G401.6 (cell line): ENCODE measurements around the gene AGO3.

Experiments
- FAIRE-seq: peaks from 2 replicates; lab custom pipeline; 2012; peaks lifted over from hg19 to GRCh38; lab: Jason Lieb, UNC

Gene AGO3

DNA sequence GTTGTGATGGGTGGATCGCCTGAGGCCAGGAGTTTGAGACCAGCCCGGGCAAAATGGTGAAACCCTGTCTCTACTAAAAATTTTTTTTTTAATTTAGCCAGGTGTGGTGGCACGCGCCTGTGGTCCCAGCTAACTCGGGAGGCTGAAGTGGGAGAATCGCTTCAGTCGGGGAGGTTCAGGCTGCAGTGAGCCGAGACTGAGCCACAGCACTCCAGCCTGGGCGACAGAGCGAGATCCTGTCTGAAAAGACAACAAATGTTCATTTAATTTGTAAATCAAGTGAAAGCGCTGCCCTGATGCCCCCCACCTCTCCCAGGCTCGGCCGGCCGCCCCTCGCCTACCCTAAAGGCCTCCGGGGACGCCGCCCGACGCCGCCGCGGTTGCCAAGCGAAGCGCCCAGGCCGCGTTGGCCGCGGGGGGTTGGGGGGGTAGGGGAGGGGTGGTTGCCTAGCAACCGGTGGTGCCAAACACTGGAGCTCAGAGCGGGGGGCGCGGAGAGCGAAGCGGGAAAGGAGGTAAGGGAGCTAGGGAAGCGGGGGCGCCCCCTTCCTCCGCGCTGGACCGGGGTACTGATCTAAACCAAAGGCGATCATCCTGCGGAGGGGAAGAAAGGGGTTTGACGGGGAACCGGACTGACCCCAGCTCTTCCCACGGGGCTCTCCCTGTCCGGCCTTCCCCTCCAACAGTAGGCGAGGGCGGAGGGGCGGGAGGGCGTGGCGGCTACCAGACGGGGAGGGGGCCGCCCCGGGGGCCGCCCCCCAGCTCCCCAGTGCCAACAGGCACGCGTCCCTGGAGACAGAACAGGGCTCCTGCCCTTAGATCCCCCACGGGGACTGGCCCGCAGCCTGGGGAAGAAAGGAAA lies 153.0 kb downstream of the AGO3 start, which contains the start of gene TEKT2:
TEKT2 (plus strand) TSS at position 460 of the 862 bp plus-strand sequence. CDS start 828 bp downstream, outside the sequence.
- no peak for FAIRE-seq

DNA sequence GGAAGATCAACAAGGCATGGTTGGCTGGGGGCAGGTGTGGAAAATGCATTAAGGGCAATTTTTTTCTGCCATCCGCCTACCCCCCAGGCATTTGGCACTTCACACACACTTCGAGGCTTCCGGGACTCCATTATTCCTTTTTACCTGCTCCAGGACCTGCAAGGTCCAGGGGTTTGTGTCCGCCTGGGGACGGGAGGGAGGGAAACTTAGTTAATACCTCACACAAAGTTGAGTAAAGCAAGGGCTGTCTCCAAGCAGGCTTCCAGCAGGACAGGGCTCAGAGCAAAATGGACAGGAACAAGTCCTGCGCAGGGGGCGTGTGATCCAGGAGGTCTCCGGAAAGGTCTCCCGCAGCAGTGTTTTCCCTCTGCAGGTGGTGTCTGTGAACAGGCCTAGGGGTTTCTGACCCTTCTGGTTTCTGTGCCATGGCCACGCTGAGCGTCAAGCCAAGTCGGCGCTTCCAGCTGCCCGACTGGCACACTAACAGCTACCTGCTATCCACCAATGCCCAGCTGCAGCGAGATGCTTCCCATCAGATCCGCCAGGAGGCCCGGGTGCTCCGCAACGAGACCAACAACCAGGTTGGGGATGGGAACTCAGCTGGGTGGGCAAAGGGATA lies 153.7 kb downstream of the AGO3 start:
- FAIRE-seq, result no peak

DNA sequence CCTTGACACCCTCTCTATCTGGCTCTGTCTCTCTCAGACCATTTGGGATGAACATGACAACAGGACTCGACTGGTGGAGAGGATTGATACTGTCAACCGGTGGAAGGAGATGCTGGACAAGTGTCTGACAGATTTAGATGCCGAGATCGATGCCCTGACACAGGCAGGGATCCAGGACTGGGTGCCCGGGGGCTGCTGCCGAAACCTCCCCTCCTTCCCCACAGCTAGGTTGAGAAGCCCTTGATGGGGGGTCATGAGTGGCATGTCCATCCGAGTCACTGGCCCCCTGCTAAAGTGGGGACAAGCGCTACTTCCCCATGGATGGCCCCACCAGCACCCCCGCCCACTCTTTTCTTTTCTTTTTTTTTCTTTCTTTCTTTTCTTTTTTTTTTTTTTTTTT lies 154.2 kb downstream of the AGO3 start:
- no peak for FAIRE-seq

DNA sequence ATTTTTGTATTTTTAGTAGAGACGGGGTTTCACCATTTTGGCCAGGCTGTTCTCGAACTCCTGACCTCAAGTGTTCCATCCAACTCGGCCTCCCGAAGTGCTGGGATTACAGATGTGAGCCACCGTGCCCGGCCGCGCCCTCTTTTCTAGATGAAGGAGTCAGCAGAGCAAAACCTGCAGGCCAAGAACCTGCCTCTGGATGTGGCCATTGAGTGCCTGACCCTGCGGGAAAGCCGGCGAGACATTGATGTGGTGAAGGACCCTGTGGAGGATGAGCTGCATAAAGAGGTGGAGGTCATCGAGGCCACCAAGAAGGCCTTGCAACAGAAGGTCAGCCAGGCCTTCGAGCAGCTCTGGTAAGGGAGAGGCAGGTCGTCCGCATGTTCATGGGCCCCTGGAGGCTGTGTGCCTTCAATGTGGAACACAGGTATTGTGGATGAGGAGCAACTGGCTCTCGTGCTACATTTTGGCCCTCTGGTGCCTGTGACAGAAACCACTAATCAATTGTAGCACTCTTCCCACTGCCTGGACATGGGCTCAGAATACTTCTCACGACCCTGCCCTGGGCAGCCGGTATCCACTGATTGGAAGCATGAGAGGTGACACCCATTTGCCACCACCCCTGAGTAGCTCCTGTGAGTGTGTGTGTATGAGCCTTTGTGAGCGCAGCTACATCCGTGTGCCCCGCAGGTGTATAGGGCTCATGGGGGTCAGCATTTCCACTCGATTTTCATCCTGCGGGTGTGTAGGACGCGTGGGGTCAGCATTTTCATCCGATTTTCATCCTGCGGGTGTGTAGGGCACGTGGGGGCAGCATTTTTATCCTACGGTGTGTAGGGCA lies 155.0 kb downstream of the AGO3 start:
- FAIRE-seq, result no peak

DNA sequence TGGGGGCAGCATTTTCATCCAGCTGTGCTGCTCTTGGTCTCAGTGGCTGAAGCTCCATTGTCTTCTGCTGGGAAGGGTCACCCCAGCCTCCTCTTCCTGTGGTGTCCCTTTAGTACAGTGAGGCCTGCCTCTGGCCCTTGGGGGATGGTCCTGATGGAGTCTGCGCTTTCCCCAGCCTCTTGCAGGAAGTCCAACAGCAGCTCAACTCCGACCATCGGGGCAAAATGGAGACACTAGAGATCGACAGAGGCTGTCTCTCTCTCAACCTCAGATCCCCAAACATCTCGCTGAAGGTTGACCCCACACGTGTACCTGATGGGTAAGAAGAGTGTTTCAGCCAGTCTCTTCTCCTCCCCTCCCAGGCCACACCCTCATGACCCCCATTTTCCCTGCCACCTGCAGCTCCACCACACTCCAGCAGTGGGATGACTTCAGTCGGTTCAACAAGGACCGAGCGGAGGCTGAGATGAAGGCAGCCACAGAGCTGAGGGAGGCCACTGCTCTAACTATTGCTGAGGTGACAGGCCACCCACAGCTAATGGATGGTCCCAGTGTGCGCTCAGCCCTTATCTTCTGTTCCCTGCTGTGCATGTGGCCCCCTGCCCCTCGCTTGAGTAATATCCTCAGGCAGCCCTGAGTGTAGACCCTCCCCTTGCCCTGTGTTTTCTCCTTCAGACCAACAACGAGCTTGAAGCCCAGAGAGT lies 155.8 kb downstream of the AGO3 start:
- no peak for FAIRE-seq

DNA sequence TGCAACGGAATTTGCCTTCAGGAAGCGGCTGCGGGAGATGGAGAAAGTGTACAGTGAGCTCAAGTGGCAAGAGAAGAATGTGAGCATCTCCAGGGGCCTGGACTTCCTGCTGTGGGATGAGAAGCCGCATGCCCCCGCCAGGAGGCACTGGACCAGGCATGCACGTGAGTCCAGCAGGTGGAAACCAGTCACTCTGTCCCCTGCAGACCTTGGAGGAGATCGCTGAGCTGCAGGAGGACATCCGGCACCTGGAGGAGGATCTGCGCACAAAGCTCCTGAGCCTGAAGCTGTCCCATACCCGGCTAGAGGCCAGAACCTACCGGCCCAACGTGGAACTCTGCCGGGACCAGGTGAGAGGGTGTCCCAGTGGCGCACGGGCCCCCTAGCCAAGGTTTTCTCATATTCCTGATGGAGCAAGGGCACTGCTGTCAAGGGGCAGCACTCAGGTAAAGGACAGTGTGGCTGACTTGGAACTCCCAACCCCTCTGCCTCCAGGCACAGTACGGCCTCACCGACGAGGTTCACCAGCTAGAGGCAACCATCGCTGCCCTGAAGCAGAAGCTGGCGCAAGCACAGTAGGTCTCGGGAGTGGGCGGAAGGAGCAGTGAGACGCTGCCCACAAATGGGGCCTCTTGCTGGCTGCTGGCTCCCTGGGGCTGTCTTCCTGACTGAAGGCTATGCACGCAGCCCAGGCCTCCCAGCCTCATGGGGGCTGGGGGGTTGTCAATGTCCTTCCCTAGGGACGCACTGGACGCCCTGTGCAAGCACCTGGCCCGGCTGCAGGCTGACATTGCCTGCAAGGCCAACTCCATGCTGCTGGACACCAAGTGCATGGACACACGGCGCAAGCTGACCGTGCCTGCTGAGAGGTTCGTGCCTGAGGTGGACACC lies 156.6 kb downstream of the AGO3 start:
- no peak for FAIRE-seq

DNA sequence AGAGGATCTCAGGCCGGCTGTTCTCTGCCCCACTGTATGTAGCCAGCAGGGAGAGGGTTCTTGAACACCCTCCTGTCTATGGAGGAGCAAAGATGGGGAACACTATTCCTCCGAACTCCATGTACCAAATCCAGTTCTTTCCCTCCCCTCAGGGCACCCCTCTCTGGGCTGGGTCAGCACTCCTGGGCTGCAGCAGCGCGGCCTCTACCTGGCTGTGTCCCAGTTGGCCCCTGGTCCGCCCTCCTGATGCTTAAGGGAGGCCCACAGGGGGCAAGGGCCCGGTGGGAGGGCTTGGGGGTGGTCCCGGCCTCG lies 157.3 kb downstream of the AGO3 start:
- no peak for FAIRE-seq

DNA sequence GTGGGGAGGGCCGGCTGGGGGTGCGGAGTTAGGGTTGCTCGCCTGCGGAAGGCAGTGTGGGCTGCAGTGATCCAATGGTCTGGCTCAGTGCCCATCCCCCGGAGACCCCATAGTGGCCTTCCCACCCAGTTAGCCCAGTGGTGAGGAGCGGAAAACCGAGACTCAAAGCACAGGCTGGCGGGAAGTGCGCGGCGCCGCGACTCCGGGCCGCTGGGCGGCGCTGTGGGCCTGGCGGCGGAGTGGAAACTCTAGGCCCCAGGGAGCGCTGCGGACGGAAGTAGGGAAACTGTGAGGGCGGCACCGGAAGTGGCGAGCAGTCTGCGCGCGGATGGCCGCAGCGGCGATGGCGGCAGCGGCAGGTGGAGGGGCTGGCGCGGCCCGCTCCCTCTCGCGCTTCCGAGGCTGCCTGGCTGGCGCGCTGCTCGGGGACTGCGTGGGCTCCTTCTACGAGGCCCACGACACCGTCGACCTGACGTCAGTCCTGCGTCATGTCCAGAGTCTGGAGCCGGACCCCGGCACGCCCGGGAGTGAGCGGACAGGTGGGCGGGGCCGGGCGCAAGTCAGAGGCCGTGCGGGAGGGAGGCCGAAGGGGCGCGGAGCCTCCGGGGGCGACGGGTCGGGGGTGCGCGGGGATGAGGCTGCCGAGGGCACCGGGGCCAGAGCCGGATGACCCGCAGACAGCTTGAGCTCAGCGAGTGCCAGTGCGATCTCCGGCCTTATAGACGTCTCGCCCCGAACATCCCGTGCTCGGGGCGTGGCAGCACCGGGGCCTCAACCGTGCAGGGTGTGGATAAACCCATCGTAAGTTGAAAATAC lies 157.9 kb downstream of the AGO3 start, which contains the start of gene ADPRS:
ADPRS (plus strand) TSS at position 316 of the 816 bp plus-strand sequence; CDS start at position 329, 13 bp downstream.
- no peak for FAIRE-seq

DNA sequence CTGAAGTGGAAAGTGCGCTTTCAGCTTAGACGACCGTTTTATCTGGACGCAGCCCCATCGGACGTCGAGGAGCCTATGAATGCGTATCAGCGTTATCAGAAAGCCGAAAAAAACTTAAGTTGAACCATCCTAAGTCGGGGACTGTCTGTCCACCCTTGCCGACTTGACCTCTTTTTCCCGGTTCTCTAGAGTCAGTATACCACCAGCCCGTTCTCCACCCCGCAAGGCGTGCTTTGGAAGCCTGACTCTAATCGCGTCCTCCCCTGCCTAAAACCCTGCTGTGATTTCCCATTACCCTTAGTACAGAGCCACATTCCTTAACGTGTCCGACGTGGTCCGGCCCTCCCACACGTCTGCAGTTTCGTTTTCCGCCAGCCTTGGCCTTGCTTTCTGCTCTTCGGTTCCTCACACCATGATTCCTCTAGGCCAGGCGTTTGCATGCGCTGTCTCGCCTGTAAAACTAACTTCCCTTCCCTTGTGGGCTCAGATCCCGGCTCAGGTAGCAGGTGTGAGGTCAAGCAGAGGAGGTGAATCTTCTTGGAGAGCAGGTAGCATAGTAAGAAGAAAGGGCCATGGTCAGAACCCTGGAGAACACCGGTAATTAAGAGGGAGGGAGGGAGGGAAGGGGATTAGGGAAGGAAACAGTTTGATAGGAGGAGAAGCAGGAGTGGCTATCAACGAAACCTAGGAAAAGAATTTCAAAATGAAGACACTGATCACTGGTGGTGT lies 158.7 kb downstream of the AGO3 start:
- FAIRE-seq, result no peak

DNA sequence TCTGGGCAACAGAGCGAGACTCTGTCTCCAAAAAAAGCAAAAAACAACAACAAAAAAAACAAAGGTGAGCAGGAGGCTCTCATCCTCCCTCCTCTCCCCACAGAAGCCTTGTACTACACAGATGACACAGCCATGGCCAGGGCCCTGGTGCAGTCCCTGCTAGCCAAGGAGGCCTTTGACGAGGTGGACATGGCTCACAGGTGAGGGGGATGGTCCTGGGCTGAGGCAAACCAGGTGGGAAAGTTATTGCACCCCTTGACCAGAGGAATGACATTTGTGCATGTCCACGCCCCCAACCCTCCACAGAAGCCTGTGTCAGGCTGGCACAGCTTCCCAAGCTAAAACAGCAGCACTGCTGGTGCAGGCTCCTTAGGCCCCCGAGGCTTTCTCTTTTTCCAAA lies 160.2 kb downstream of the AGO3 start:
- FAIRE-seq, result no peak

DNA sequence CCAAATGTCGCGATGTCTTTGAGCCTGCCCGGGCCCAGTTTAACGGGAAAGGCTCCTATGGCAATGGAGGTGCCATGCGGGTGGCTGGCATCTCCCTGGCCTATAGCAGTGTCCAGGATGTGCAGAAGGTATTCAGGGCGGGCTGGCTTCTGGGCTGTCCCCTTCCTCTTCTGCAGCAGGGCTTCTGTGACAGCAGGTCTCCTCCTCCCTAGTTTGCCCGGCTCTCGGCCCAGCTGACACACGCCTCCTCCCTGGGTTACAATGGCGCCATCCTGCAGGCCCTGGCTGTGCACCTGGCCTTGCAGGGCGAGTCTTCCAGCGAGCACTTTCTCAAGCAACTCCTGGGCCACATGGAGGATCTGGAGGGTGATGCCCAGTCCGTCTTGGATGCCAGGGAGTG lies 160.8 kb downstream of the AGO3 start:
- FAIRE-seq, result no peak

DNA sequence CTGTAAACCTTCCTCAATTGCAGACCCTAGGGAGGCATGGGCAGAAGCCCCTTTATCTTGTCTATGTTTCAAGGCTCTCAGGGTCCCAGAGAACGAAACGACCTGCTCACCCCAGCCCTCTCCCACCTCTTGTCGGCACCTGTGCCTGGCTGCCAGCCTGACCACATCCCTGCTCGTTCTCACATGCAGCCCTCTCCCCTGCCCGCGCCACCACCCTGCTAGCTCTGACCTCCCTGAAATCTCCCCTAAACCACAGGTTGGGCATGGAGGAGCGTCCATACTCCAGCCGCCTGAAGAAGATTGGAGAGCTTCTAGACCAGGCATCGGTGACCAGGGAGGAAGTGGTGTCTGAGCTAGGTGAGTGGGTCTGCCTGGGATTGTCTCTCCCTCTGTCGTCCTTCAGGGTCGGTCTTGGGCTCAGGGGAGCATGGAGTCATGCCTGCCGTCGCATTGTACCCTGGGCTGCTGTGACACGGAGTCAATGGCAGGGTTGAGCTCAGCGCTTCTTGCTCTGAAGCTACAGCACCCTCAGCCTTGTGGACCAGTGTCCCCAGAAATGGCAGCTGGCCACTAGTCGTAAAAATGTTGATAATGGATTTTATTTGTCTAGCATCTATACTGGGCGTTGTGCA lies 161.4 kb downstream of the AGO3 start:
- FAIRE-seq, result no peak

DNA sequence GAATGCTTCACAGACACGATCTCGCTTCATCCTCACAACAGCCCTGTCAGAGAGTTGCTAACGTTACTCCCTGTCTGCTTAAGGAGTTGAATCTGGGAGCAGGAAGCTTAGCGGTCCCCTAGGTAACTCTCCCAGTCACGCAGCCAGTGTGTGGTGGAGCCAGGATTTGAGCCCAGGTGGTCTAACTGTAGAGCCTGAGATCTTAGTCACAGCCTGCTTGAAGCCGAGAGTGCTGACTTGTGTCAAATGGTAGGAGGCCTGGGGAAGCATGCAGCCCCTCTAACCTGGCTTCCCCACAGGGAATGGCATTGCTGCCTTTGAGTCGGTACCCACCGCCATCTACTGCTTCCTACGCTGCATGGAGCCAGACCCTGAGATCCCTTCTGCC lies 161.9 kb downstream of the AGO3 start:
- no peak for FAIRE-seq

DNA sequence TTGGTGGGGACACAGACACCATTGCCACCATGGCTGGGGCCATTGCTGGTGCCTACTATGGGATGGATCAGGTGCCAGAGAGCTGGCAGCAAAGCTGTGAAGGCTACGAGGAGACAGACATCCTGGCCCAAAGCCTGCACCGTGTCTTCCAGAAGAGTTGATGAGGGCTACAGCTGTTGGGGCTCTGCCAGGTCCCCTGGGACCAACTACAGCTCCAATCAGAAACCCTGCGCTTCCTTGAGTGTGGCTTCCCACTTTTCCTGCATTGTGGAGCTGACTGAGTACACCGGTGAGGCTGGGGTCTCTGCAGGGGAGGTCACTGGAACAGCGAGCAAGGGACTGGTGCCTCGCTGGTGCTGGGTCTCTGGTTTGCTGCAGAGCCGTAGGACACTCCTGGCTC lies 162.3 kb downstream of the AGO3 start:
- FAIRE-seq, result no peak

DNA sequence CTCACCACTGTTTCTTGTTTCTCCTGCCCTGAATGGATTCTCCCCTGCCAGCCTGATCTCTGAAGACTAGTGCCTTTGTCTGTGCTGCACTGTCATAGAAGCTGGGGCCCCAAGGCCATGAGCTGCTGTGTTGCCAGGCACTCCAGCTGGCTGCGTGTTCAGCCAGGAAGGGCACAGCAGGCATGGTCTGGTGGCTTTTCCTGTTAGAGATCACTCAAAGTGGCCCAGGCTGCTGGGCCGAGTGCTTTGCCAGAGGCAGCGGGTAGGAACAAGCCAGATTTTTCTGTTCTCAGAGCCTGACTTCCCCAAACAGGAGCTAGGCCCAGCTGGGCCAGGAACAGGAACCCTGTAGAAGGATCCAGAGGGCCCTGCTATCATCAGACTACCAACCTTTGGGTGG lies 163.0 kb downstream of the AGO3 start:
- FAIRE-seq, result no peak

DNA sequence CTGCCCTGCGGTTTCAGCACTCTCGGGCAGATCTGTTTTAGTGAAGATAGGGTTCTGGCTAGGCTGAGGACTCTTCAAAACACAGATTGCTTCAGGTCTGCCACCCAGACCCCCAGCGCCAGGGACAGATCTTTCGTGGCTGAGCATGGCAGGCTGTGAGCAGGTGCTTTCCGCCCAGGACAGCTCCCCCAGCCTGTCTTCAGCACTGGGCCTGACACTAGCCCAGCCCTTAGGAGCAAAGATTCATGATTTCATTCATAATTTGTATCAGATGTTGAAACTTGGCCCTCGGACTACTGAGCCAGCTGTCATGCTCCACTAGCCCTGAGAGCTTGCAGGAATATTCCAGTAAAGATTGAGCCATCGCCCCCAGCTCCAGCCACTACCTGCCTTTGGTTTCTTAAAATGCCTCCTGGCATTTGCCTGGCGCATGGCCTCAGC lies 163.7 kb downstream of the AGO3 start:
- FAIRE-seq, result no peak

DNA sequence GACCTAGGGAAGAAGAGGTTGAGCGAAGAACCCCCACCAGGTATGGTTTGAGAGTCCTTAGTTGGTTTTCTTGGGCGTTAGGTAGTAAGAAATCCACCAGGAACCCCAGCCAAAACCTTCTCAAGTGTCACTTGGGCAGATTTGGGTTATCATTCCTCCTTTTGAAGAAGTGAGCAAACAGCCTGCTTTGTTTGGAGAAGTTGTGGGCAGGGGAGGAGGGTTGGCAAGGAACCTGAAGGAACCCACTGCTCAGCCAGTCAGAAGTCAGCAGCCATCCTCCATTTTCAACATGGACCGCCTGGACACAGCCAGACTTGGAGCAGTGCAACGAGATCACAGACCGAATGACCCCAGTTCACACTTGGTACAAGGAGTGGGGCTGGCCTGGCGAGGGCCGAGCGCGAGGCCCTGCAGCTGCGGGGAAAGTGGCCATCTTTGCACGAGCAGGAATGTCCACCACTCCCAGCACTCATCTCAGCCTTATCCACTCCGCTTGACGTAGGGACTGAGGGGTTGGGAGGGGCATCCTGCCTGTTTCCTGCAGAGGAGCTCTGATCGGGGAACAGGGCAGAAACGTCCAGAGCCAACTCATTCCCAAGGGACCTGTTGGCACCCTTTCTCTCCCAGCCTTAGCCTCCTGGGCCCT lies 165.0 kb downstream of the AGO3 start:
- FAIRE-seq, result no peak
